PFSK-1 (cell line): ENCODE measurements around the gene SAG.

ENCODE experiments used
- POLR2AphosphoS5 ChIP-seq: IDR thresholded peaks from 2 replicates; pipeline ENCODE4 v1.6.1; 2012; ENCODE audit warnings: low read depth, mild to moderate bottlenecking, control low read depth, low read length, moderate library complexity
- SIN3A ChIP-seq: IDR thresholded peaks from 2 replicates; pipeline ENCODE4 v1.6.1; 2012; ENCODE audit warnings: mild to moderate bottlenecking, low read length, moderate library complexity, borderline replicate concordance; ENCODE audit not compliant: insufficient read depth
- TAF1 ChIP-seq: IDR thresholded peaks from 2 replicates; pipeline ENCODE4 v1.6.1; 2012; ENCODE audit warnings: low read length, control low read depth, borderline replicate concordance; ENCODE audit not compliant: insufficient read depth
- TF ChIP-seq, protein P1 (sequence below), 2 experiments: IDR thresholded peaks; 2 replicates each; pipeline versions ENCODE4 v1.6.1 to v1.8.0; 2011 to 2012; ENCODE audit warnings: low read depth in 2 of 2, low read length in 2 of 2, control low read depth in 1 of 2, inconsistent platforms in 1 of 2, mild to moderate bottlenecking in 1 of 2, moderate library complexity in 1 of 2; ENCODE audit not compliant: insufficient read depth in 1 of 2

DNA sequence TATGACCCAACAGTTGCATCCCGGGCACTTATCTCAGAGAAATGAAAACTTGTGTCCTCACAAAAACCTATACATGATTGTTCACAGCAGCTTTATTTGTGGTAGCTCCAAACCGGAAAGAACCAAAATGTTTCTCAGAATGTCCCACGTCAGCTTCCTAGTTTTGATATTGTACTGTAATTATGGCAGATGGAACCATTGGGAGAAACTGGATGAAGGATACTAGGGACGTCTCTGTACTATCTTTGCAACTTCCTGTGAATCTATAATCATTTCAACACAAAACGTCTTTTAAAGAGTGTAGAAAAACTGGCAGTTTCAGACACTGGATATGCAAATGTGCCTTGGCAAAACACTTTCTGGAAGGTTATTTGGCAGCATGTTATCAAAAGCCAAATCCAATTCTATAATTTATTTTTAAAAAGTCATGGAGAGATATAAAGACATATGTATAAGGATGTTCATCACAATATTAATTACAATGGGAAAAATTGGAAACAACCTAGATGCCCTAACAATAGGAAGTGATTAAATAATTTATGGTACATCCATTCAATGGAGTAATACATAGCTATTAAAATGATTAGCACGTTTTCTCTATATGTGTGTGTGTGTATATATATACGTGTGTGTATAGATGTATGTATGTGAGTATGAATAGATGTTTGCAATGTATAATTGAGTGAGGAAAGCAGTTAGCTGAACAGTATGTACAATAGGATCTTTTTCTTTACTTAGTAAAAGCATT, 9.8 kb downstream of the SAG start:
- TF ChIP-seq SIN3A (no peak), POLR2AphosphoS5 (no peak), TAF1 (no peak)
- TF ChIP-seq, protein P1, sequence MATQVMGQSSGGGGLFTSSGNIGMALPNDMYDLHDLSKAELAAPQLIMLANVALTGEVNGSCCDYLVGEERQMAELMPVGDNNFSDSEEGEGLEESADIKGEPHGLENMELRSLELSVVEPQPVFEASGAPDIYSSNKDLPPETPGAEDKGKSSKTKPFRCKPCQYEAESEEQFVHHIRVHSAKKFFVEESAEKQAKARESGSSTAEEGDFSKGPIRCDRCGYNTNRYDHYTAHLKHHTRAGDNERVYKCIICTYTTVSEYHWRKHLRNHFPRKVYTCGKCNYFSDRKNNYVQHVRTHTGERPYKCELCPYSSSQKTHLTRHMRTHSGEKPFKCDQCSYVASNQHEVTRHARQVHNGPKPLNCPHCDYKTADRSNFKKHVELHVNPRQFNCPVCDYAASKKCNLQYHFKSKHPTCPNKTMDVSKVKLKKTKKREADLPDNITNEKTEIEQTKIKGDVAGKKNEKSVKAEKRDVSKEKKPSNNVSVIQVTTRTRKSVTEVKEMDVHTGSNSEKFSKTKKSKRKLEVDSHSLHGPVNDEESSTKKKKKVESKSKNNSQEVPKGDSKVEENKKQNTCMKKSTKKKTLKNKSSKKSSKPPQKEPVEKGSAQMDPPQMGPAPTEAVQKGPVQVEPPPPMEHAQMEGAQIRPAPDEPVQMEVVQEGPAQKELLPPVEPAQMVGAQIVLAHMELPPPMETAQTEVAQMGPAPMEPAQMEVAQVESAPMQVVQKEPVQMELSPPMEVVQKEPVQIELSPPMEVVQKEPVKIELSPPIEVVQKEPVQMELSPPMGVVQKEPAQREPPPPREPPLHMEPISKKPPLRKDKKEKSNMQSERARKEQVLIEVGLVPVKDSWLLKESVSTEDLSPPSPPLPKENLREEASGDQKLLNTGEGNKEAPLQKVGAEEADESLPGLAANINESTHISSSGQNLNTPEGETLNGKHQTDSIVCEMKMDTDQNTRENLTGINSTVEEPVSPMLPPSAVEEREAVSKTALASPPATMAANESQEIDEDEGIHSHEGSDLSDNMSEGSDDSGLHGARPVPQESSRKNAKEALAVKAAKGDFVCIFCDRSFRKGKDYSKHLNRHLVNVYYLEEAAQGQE (IDR thresholded peaks at IDR 0.05; ENCODE audit: insufficient read depth in 1 of 2, low read depth in 2 of 2, low read length in 2 of 2): no peak
